CD4-positive, alpha-beta memory T cell (primary cell): ENCODE data around the gene CACNA1I. TPM values are rescaled to one million over a fixed set of nuclear protein-coding genes. Genes with fewer than 3 reads are reported as not detected.

Experiments
- CTCF ChIA-PET: fragments of 350-600 bp; sonication (Branson Sonifier 250); formaldehyde crosslinking; loops from one replicate; lab custom pipeline; 2021; ENCODE audit warnings: inconsistent platforms; ENCODE audit not compliant: partially characterized antibody; lab: Charles Lee
- POLR2A ChIA-PET: fragments of 350-600 bp; sonication (Branson Sonifier 250); formaldehyde crosslinking; loops from one replicate; lab custom pipeline; 2021; ENCODE audit not compliant: partially characterized antibody; lab: Charles Lee
- DNase-seq, 5 donors: peaks; one replicate each; pipeline versions ENCODE4 v3.0.0 to v3.0.0-alpha.2; 2020 to 2022; ENCODE audit warnings: mixed read lengths in 1 of 5
- H3K27ac ChIP-seq: one replicate; pipeline ENCODE4 v1.7.0; 2013; ENCODE audit warnings: low read depth, low read length
- H3K27me3 ChIP-seq: 2 replicates; pipeline ENCODE4 v1.7.0; 2013; ENCODE audit warnings: mild to moderate bottlenecking, low read length, moderate library complexity; ENCODE audit not compliant: insufficient read depth
- H3K36me3 ChIP-seq: 2 replicates; pipeline ENCODE4 v1.7.0; 2013; ENCODE audit warnings: mild to moderate bottlenecking, low read length, moderate library complexity; ENCODE audit not compliant: insufficient read depth
- H3K4me1 ChIP-seq: 2 replicates; pipeline ENCODE4 v1.7.0; 2013; ENCODE audit warnings: mild to moderate bottlenecking, low read length, moderate library complexity; ENCODE audit not compliant: insufficient read depth
- H3K4me3 ChIP-seq, 2 donors: one replicate each; pipeline ENCODE4 v1.7.0; 2013; ENCODE audit warnings: low read length in 2 of 2, mild to moderate bottlenecking in 1 of 2
- H3K9me3 ChIP-seq, 2 donors: one replicate each; pipeline ENCODE4 v1.7.0; 2013; ENCODE audit warnings: low read length in 2 of 2, control low read depth in 1 of 2; ENCODE audit not compliant: control insufficient read depth in 1 of 2
- H3K27ac Mint-ChIP-seq, 7 donors: one replicate each; pipeline ENCODE4 v1.8.0; 2020 to 2021; ENCODE audit warnings: mixed read lengths in 7 of 7, mild to moderate bottlenecking in 6 of 7, inconsistent platforms in 3 of 7, moderate library complexity in 3 of 7
- H3K27me3 Mint-ChIP-seq, 2 donors: one replicate each; pipeline ENCODE4 v1.8.0; 2020 to 2021; ENCODE audit warnings: mixed read lengths in 2 of 2
- H3K36me3 Mint-ChIP-seq, 2 donors: one replicate each; pipeline ENCODE4 v1.8.0; 2020 to 2021; ENCODE audit warnings: mixed read lengths in 2 of 2, inconsistent platforms in 1 of 2, mild to moderate bottlenecking in 1 of 2
- H3K4me1 Mint-ChIP-seq, 4 donors: one replicate each; pipeline ENCODE4 v1.8.0; 2020 to 2021; ENCODE audit warnings: mixed read lengths in 4 of 4, mild to moderate bottlenecking in 1 of 4
- H3K4me3 Mint-ChIP-seq, 8 donors: one replicate each; pipeline ENCODE4 v1.8.0; 2020 to 2021; ENCODE audit warnings: mixed read lengths in 8 of 8, mild to moderate bottlenecking in 7 of 8, moderate library complexity in 6 of 8, inconsistent platforms in 3 of 8
- H3K9me3 Mint-ChIP-seq, 8 donors: one replicate each; pipeline ENCODE4 v1.8.0; 2020 to 2021; ENCODE audit warnings: mixed read lengths in 8 of 8, mild to moderate bottlenecking in 5 of 8, inconsistent platforms in 3 of 8, moderate library complexity in 1 of 8
- intact Hi-C: fragments of 100-400 bp; cut with micrococcal nuclease; formaldehyde crosslinking; loops from one replicate; pipeline ENCODE4 v1.15.1; 2023
- polyA plus RNA-seq, 2 donors: library from polyadenylated mRNA; unstranded; fragments of 300-500 nt; fragmentation: Illumina TruSeq; gene quantifications; one replicate each; pipeline ENCODE4 v1.2.3, GENCODE V29; 2021
- total RNA-seq, 2 experiments: library from RNA; stranded (reverse); gene quantifications; one replicate each; pipeline ENCODE4 v1.2.3, GENCODE V29; 2021

Gene CACNA1I
- total and polyA plus RNA-seq, 4 experiments from 2014 or later, result 0.30 to 58.0 (median 29.7) TPM

GRCh38 chr22:39735776-39736175 lies 165.2 kb downstream of the CACNA1I start:
- DNase-seq, result no peak
- no peaks in the 10 kb centered on the region for H3K4me1 Mint-ChIP-seq
- Histone ChIP-seq H3K27ac (no peak overlapping the region), H3K9me3 (no peaks in the 10 kb centered on the region), H3K36me3 (no peaks in the 10 kb centered on the region), H3K4me3 (no peak overlapping the region), H3K4me1 (no peaks in the 10 kb centered on the region), H3K27me3 (no peaks in the 10 kb centered on the region)
- ChIA-PET POLR2A (no interaction called here), CTCF (no interaction called here)
- peaks cover 1 to 5% of the 10 kb centered on the region in 2 donors for H3K27me3 Mint-ChIP-seq
- no peak overlapping the region for H3K4me3 Mint-ChIP-seq
- intact Hi-C loops, result no loop called here
- H3K36me3 Mint-ChIP-seq, result no peaks in the 10 kb centered on the region
- no peak overlapping the region for H3K27ac Mint-ChIP-seq
- peaks cover 0 to 6% (median 3%) of the 10 kb centered on the region in 8 donors for H3K9me3 Mint-ChIP-seq

- Mint-ChIP-seq H3K27me3 (peaks cover 0 to 5% of the 10 kb centered on the region in 2 donors), H3K36me3 (no peaks in the 10 kb centered on the region), H3K9me3 (peaks cover 0 to 6% (median 5%) of the 10 kb centered on the region in 8 donors), H3K4me3 (no peak overlapping the region), H3K27ac (no peak overlapping the region), H3K4me1 (no peaks in the 10 kb centered on the region)
- Histone ChIP-seq H3K9me3 (no peaks in the 10 kb centered on the region), H3K4me1 (no peaks in the 10 kb centered on the region), H3K27ac (no peak overlapping the region), H3K27me3 (no peaks in the 10 kb centered on the region), H3K4me3 (no peak overlapping the region), H3K36me3 (no peaks in the 10 kb centered on the region)
- POLR2A ChIA-PET, result no interaction called here
- CTCF ChIA-PET, result interaction anchor here (1.5 kb wide), 1 partner anchor 14 kb away, joined by 4 read pairs; no protein-coding TSS in a partner anchor
- no peak for DNase-seq
- intact Hi-C loops, result no loop called here
Measured at GRCh38 chr22:39738746-39739145, 168.2 kb downstream of the CACNA1I start.

Other genes with a start within 250 kb of the CACNA1I start
- not detected for gene SYNGR1, start 220.8 kb upstream of the CACNA1I start, total RNA-seq
- gene SYNGR1, start 220.8 kb upstream of the CACNA1I start, polyA plus RNA-seq, result under 1 TPM; 0.30 to 0.62 TPM
- 10 to 100 TPM; 43.5 to 52.9 TPM for gene TAB1, start 171.0 kb upstream of the CACNA1I start, total RNA-seq
- gene TAB1, start 171.0 kb upstream of the CACNA1I start, polyA plus RNA-seq, result 1 to 10 TPM; 4.0 TPM
- under 1 TPM; 0.19 to 0.73 TPM for gene MGAT3, start 113.7 kb upstream of the CACNA1I start, total RNA-seq
- not detected for gene MGAT3, start 113.7 kb upstream of the CACNA1I start, polyA plus RNA-seq
- gene MIEF1, start 68.5 kb upstream of the CACNA1I start, total RNA-seq, result 10 to 100 TPM; 40.5 to 44.3 TPM
- 10 to 100 TPM; 15.4 to 27.5 TPM for gene MIEF1, start 68.5 kb upstream of the CACNA1I start, polyA plus RNA-seq
- 100 to 1,000 TPM; 265 to 278 TPM for gene ATF4, start 50.2 kb upstream of the CACNA1I start, total RNA-seq
- 100 to 1,000 TPM in 1 of 2 donors, 10 to 100 TPM in 1; 44.4 to 109 TPM for gene ATF4, start 50.2 kb upstream of the CACNA1I start, polyA plus RNA-seq
- gene RPS19BP1, start 38.0 kb upstream of the CACNA1I start, total RNA-seq, result 10 to 100 TPM; 66.9 to 67.1 TPM
- 100 to 1,000 TPM; 103 to 112 TPM for gene RPS19BP1, start 38.0 kb upstream of the CACNA1I start, polyA plus RNA-seq